Inflammatory macrophage (primary cell): ENCODE results near the gene C1orf116.
A peak's percentile ranks its signal among the peaks of the same experiment; 100 is the strongest.
"Not testable (repeated sequence)": the region's sequence is repeated elsewhere in the genome, so short reads cannot be mapped to it uniquely, and the experiment has no call there.

Experiments
- DNase-seq, 2 donors: peaks; one replicate each; pipeline ENCODE4 v3.0.0-alpha.2; 2020 to 2022

Gene C1orf116

DNA sequence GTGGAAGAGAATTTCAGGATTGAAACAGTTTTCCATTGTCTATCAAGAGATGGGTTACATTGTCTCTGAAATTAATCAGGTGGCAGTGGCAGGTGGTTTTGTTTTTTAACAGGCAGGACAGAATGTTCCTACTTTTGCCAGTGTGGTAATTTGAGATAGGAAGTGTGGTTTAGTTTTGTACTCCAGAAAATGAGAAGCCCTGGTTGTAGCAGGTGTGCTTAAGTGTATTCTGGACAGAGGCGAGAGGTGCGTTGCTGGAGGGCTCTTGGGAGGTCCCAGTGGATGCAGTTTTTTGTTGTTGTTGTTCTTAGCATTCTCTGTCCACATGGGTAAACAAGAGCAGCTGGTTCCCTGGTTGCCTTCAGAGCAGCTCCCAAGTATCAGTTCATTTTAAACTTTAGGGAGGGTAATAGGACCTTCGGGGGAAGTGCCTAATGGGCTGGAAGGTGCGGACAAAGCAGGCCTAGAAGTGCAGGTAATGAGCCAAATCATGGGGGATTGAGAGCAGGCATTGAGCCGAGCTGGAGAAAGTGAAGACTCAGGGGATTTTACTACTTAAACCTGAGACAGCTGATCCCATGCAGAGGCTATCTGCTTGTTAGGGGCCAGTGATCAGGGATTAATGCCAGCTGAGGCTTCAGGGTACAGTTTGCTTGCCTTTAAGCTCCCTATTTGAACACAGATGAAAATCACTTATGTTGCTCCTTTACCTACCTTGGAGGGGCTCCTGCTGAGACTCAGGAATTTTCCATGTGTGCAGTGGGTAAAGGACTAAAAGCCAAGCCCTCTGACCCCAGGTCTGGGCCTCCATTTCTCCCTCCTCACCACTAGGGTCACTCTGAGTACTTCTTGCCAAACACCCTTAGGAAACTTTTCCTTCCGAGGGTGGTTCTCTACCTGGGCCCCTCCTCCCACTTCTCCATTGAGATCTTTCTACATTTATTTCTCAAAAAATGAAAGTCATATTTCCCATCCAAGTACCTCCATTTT lies 26.6 kb upstream of the C1orf116 start:
- DNase-seq, result no peak

DNA sequence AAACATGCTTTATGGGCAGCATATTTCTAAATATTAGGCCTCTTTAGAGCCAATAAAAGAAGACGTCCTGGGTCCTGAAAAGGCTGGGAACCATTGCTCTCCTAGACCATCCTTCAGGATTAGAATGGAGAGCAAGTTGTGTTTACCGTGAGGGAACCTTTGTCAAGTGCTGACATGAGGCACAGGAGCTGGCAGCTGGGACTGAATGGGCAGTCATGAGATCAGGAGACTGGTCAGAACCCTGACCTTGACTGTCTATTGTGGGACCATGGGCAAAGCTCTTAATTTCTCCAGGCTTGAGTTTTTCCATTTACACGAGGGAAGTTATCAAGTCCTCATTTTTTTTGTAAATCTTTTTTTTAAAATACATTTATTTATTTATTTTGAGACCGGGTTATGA lies 25.7 kb upstream of the C1orf116 start:
- DNase-seq, result no peak

DNA sequence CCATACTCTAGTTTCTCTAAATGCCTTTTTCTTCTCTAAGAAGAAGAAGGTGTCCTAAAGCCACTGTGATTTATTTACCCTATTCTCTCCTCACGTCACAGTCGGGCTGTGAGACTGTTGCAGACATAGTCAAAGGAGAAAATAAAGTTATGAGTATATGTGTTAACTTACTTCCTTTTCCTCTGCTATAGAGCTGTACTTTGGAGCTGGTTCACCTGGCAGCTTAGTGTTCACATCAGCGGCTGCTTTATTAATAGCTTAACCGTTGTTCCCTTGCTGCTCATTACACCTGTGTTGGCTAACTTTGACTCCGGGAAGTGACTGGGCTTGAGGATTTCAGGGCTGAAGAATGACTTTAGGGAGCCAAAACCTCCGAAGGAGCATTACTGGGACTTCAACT lies 24.1 kb upstream of the C1orf116 start:
- no peak for DNase-seq

DNA sequence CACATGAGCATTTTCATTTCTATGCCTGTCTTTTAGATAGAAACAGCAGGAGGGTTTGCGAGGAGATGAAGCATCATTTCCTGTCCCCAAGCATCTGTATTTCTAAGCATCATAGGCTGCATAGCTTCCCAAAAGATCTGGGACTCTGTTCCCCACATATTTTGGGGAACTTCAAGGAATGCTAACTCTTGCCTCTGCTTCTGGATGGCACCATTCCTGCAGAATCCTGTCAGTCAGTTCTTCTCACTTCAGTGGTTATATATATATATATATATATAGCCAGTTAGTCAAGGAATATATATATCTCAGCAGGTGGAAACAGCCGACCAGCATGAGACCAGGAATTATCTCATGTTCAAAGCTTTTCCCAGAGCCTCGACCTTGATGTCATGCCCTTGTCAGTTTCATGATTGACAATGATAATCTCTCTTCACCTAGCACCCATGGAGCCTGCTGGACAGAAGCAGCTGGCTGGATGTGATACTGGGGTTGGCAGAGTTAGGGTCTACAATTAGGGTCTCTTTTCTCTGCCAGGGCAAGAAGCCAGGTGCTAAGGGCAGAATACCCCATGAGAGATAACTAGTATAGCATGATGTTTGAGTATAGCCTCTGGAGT lies 22.9 kb upstream of the C1orf116 start:
- no peak for DNase-seq

DNA sequence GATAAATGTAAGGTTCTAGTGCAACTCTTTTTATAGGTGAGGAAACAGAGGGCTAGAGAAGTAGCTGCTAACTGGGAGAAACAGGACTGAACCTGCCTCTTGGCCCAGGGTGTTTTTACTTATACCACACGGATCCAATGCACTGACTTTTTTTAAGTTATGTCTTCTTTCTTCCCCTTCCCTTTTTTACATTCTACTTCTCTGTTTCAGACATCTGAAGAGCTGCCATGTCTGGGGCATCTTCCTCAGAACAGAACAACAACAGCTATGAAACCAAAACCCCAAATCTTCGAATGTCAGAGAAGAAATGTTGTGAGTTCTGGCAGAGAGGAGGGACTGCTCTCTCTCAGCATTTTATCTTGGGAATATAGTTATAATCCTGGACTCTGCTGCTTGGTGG lies 21.9 kb upstream of the C1orf116 start:
- DNase-seq, result peak; percentile 12 to 42

DNA sequence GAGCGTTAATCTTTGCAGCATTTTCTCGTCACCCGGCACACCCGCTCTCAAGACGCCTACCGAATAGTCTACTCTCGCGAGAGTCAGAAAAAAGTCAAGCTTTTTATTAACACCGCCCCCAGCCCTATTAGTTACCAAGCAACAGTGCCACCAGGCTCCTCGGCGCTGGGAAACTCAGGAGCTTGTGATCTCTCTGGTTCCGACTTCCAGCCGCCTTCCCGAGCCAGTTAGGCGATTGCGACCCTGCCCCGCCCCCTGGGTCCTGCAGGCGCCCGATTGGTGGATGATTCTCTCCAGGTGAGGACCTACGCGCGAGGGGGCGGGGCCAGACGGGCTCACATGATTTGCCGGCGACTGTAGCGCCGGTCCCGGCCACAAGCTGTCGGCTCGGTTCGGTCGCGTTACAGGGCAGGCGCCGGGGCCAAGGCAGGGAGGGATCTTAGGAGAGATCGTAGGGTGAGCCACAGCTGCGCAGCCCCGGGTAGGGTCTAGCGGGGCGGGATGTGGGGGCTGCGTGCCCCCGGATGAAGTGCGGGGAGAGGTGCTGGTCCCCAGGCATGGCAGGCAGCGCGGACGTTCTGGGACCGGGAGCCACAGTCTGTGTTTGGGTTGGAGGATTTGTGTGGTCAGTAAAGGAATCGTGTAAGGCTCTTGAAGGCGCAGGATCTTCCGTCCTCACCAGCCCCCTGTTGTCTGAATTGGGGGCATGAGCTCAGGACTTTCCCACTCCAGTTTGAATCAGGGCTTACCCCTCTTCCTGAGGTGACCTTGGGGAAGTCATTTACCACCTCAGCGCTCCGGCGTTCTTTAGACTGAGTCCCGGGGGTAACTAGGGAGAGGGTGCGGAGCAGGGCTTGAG lies 20.6 kb upstream of the C1orf116 start, which contains the start of gene PFKFB2:
Gene PFKFB2, plus strand, starts transcription at position 365 of the 859 bp plus-strand sequence. CDS start 1,443 bp downstream, outside the sequence.
- DNase-seq, result peak; percentile 95 to 96

DNA sequence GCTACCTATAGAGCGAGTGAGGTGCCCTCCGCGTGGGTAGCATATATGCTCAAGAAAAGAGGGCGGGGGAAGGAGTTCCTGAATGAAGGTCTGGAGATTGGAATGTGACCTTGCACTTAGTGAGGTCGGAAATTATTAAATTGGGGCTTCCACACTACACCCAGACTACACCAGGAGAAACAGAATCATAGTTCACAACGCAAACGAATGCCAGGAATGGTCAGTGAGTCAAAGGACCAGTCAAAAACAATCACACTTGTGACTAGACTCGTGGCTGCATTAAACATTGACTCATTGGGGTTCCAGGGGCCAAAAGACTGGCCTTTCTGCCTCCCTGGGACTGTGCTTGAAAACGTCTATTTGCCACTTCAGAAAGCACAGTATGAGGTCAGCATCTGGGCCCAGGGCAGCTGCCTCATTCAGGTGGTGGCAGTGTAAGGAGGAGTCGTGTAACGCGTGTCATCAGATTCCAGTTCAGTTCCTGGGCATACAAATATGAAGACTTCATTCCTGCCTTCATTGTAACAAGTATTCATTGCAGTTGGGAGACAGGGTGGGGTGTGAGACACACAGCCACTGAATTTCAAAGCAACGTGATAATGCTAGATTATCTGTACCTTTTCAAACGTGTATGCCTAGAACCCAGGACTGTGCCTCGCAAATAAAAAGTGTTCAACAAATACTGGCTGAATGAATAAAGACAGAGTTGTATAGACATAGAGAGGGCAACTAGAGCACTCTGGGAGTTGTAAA lies 18.8 kb upstream of the C1orf116 start, which contains the start of gene YOD1:
Gene YOD1, minus strand, starts transcription at position 18 of the 753 bp plus-strand sequence. CDS start 178 bp downstream, outside the sequence.
- no peak for DNase-seq

DNA sequence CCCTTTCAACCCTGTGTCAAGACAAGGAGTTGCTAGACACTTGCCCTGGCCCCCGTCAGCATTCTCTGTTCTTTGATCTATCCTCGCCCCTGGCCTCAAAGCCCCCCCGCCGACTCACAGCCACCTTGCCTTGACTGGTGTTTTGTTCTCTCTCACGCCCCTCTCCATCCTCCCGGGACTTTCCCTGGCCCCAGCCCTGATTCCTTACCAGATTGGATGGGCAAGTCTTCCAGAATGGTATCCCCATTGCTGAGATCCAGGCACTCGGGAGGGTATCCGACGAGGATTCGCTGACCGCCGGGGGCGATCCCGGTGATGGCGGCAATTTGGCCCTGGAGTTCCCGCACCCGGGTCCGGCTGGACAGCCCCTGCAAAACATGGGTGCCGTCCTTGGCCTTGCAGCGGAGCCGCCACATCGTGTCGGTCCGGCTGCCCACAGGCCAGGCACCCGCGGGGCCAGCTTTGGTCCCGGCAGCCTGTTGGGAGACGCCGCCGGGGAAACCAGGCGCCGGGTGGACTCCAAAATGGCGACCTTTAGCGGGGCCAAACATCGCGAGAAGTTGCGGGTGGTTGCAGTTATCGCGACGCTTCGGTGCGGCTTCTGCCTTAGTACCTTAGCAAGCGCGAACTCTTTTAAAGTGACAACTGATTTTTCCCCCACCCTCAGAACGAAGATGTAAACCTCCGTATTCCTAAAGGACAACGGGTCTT lies 18.1 kb upstream of the C1orf116 start:
- DNase-seq, result peak; percentile 94 to 96

DNA sequence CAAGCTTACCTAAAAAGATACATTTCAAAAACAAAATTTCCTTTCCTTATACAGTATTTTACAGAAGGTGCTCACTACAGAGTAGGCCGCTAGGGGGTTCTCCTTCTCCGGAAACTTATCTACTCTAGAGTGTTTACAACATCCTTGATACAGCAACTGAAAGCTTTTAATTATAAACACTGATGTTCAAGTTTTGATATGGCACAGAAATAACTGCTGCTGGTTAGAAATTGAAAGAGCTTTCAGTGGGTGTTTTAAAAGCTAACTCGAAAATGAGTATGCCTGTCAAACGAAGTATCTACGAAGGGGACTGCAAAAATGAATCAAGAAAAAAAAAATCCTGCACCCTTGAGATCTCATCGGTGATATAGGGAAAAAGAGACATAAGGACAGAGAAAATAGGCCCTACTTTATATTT lies 17.4 kb upstream of the C1orf116 start:
- peak; percentile 60 to 61 for DNase-seq

DNA sequence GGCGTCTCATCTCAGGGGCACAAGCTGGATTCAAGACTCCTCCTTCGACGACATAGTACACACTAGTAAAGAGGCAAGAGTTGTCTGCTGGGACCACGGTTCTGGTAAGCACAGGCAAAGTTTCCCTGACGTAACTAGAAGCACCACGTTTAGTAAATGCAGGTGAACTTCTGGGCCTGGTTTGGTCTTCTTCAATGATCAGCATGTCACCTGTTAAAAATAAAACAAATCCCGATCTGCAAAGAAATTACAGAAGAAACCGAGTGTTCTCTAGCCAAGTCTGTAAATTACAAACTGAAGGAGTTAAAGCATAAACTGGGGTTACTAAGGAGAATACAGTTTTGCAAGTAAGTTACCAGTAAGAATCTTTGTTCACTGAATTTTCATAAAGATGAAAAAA lies 17.0 kb upstream of the C1orf116 start:
- DNase-seq, result no peak

DNA sequence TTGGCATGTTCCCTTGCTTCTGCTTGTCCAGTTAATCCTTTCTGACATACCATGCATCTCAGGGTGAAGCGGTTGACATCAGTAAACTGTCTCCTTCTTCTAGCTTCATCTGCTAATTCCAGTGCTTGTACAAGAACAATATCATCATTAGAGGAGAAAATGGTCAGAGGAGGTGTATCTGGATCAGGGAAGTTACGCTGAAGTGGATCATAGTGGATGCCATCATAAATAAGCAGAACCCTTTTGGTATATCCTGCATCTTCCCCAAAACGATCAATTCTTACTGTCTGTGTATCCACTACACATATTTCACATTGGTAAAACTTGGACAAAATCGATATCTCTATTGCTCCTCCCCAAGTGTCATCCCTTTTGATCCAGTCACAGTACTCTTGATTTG lies 16.5 kb upstream of the C1orf116 start:
- DNase-seq, result no peak

DNA sequence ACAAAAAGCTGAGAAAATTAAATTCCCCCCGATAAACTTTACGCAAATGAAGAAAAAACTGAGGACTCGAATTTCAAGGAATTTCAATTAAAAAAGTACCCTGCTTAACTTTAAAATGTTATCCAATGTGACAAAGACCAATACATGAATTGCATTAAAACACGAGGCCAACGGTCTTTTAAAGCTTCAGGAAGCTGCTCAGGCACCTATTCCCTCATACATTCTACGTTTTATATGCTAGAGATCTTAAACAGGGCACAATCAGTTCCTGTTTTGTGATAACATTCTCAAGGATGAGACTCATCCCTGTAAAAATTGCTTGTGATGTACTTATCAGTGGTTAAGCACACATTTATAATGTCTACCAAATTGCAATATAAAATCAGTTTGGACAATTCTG lies 15.5 kb upstream of the C1orf116 start:
- no peak for DNase-seq

DNA sequence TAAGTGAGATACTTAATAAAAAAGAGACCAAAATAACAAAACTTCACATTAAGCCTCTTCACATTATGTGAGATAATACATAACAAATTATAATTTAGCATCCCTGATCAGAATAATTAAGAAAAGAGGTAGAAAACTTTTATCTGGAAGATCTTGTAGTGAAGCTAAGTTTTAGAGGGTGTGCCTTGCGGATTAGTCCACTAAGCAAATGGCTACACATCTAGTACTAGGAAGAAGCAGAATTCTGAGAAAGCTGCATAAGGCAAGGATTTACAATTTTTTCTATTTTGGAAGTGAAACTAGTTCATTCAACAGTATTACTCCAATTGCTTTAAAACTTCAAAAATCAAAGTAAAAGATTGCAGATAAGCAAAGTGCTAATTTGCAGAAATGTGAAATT lies 14.9 kb upstream of the C1orf116 start:
- no peak for DNase-seq

DNA sequence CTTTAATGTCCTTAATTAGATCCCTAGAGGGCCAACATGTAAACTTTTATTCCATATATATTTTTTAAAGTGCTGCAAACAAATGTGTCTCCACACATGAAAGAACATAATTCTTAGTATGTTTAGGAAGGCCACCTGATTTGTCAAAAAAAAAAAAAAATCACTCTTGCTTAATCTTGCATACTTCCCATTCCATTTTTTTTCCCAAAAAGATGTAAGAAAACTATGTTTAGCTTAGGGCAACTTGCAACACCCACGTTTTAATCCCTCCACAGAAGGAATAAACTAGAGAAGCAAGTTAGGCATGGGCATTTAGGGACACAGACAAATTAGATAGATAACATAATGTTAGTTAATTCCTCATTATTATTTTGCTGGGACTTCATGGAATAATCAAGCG lies 12.9 kb upstream of the C1orf116 start:
- DNase-seq, result no peak

DNA sequence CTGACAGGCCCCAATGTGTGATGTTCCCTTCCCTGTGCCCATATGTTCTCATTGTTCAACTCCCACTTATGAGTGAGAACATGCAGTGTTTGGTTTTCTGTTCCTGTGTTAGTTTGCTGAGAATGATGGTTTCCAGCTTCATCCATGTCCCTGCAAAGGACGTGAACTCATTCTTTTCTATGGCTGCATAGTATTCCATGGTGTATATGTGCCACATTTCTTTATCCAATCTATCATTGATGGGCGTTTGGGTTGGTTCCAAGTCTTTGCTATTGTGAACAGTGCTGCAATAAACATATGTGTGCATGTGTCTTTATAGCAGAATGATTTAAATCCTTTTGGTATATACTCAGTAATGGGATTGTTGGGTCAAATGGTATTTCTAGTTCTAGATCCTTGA lies 8.8 kb upstream of the C1orf116 start:
- DNase-seq, result not testable (repeated sequence)

DNA sequence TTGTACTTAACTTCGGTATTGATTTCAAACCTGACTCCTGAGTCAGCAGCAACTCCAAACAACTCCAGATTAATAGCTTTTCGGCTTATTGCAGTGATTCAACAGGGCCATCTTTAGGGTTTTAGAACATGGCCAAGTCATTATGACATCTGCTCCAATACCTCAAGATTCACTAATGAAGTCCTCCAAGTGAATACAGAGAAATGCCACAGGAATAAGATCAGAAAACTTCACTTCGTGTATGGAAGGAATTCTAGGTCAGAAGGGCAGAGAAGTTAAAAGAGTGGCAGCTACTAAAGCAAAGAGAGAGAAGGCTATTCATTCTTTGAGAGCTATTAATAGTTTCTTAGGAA lies 7.6 kb upstream of the C1orf116 start:
- no peak for DNase-seq

DNA sequence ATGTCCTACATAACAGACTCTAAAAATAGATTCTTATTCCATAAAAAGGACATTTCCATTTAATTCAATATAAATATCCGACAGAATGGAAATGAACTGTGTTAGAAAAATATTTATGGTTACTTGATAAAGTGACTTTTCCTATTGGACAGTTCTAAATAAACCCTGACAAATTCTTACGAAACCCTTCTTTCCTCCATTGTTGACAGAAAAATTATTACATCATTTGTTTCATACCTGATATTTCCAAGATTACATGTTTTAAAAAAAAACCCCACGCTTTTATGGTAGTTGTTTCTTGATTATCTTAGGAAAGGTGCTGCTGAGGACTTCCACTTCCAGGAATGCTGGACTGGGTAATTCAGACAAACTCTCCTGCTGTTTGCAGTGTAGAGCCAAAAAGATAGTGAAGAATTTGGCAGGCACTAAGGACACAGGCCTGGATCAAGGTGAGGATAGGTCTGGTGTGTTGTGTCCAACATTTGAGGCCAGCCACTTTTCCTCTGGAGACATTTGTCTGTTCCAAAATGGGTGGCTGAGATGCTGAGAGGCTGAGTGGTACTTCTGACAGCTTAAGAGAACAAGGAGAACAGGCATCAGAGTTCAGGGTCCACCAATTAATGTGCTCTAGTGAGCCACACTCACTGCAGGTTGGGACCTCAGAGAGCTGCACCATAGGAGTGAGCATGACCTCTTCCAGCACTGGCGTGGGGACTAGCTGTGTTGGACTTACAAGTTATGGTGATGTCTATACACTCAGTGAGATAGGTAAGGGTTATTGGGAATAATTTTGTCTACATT lies 7.0 kb upstream of the C1orf116 start:
- no peak for DNase-seq

DNA sequence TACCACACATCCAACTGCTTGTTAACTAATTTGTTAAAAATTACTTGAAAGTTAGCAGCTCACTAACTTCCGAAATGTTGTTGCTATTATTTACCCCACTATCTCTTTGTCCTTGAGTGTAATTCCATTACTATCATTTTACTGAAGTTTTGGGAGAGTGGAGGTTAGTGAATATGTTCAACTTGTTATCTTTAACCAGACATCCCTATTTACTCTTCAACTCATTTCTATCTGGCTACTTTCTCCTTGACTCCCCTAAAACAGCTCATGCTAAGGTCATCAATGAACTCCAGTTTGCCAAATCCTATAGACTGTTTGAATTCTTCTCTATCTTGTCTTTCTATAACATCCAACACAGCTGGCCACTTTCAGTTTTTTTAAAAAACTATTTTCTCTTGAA lies 4.3 kb upstream of the C1orf116 start:
- no peak for DNase-seq

DNA sequence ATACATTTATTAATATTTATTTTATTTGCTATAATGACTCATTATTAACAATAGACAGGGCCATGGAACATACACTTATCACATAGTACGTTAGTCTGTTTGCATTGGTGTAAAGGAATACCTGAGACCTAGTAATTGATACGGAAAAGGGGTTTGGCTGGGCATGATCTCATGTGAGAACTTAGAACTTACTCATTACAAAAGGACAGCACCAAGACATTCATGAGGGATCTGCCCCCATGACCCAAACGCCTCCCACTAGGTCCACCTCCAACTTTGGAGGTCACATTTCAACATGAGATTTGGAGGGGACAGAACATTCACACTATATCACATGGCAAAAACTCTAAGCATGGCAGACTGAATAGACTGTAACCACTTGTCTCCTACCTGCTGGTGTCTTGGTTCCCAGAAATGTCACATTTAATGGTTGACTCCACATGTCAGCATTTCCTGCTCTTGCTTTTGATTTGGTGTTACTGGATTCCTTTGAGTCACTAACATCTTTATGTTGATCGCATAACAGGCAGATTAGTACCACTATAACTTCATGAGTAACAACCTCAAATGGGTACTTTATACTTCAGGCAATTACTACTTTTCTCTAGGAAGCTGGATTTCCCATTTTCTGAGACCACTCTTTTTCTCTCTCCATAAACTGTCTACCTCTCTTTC lies 3.5 kb upstream of the C1orf116 start:
- no peak for DNase-seq

DNA sequence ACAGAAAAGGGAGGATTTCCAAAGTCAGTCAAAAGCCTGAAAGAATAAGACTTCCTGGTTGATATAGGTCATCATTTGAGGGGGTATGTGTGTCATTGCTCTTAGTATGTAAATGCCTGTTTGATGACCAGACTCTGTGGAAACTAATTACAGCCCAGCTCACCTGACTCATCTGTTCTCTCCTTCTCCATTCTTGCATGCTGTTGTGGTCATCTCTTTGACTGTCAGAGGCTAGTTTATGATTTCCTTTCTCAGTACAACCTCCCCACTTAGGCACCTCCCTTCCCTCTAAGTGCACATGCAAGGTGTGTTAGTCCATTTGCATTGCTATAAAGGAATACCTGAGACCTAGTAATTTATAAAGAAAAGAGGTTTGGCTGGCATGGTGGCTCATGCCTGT lies 2.4 kb upstream of the C1orf116 start:
- DNase-seq, result no peak
